Activated CD8-positive, alpha-beta T cell treated with anti-CD3 and anti-CD28 coated beads for 36 hours (primary cell): Measurements from ENCODE around the gene PARP1. TPM values are rescaled to one million over a fixed set of nuclear protein-coding genes. Genes with fewer than 3 reads are reported as not detected.

Experiments
- ATAC-seq: fragments of 200-7000 bp; cut with Tn5 transposase; one replicate; pipeline ENCODE4 v1.10.0; 2021; ENCODE audit warnings: mild to moderate bottlenecking, moderate library complexity
- CTCF ChIA-PET: fragments of 350-600 bp; sonication (Branson Sonifier 250); formaldehyde crosslinking; loops from one replicate; lab custom pipeline; 2021; ENCODE audit warnings: antibody characterized with exemption; lab: Charles Lee
- POLR2A ChIA-PET: fragments of 350-600 bp; sonication (Branson Sonifier 250); formaldehyde crosslinking; loops from one replicate; lab custom pipeline; 2021; ENCODE audit warnings: antibody characterized with exemption; lab: Charles Lee
- DNase-seq: peaks from one replicate; pipeline ENCODE4 v3.0.0-alpha.2; 2020
- H3K27ac Mint-ChIP-seq: one replicate; pipeline ENCODE4 v1.8.0; 2021; ENCODE audit warnings: mild to moderate bottlenecking, mixed read lengths
- H3K27me3 Mint-ChIP-seq: one replicate; pipeline ENCODE4 v1.8.0; 2021; ENCODE audit warnings: mixed read lengths
- H3K36me3 Mint-ChIP-seq: one replicate; pipeline ENCODE4 v1.8.0; 2021; ENCODE audit warnings: low read depth, mixed read lengths
- H3K4me1 Mint-ChIP-seq: one replicate; pipeline ENCODE4 v1.8.0; 2021; ENCODE audit warnings: low read depth, mixed read lengths
- H3K4me3 Mint-ChIP-seq: one replicate; pipeline ENCODE4 v1.8.0; 2021; ENCODE audit warnings: mild to moderate bottlenecking, moderate library complexity, mixed read lengths
- H3K9me3 Mint-ChIP-seq: one replicate; pipeline ENCODE4 v1.8.0; 2021; ENCODE audit warnings: mixed read lengths
- CTCF ChIP-seq: fragments of 200-600 bp; IDR thresholded peaks from one replicate; pipeline ENCODE4 v1.8.0; 2022; ENCODE audit warnings: antibody characterized with exemption, mild to moderate bottlenecking
- intact Hi-C: fragments of 100-400 bp; cut with micrococcal nuclease; formaldehyde crosslinking; loops from one replicate; pipeline ENCODE4 v1.10.0; 2022
- total RNA-seq, 2 experiments: library from RNA; stranded (reverse); gene quantifications; one replicate each; pipeline ENCODE4 v1.2.3, GENCODE V29; 2021

The PARP1 gene
- total RNA-seq, 2 experiments from 2014 or later: 203 to 206 TPM

- no peak for ATAC-seq
- POLR2A ChIA-PET: interaction anchor here (1.0 kb wide), 1 partner anchor 106 kb away, joined by 3 read pairs; no protein-coding TSS in a partner anchor
Observed at GRCh38 chr1:226350519-226350865, 57.4 kb downstream of the PARP1 start.

GRCh38 chr1:226349801-226350518 is 57.9 kb downstream of the PARP1 start:
- no peak overlapping the region for H3K27ac Mint-ChIP-seq

More at GRCh38 chr1:226350519-226350865, 57.4 kb downstream of the PARP1 start:
- no peak for TF ChIP-seq CTCF
- intact Hi-C loops: no loop called here
- Mint-ChIP-seq H3K4me3 (no peak overlapping the region), H3K9me3 (no peaks in the 10 kb centered on the region), H3K36me3 (no peaks in the 10 kb centered on the region), H3K27me3 (no peaks in the 10 kb centered on the region), H3K27ac (no peak overlapping the region), H3K4me1 (peaks cover 4% of the 10 kb centered on the region)
- CTCF ChIA-PET: interaction anchor here (1.4 kb wide), 1 partner anchor 225 kb away, joined by 3 read pairs; no protein-coding TSS in a partner anchor
- DNase-seq: no peak

GRCh38 chr1:226349081-226349480 is 58.8 kb downstream of the PARP1 start:
- H3K4me1 Mint-ChIP-seq: peaks cover 4% of the 10 kb centered on the region
- no peak for ATAC-seq

More at GRCh38 chr1:226349801-226350518, 57.9 kb downstream of the PARP1 start:
- ChIA-PET CTCF (no interaction called here), POLR2A (interaction anchor here (1.0 kb wide), 1 partner anchor 107 kb away, joined by 3 read pairs; no protein-coding TSS in a partner anchor)
- Mint-ChIP-seq H3K27me3 (no peaks in the 10 kb centered on the region), H3K9me3 (no peaks in the 10 kb centered on the region), H3K4me1 (peaks cover 4% of the 10 kb centered on the region), H3K4me3 (no peak overlapping the region), H3K36me3 (no peaks in the 10 kb centered on the region)
- intact Hi-C loops: no loop called here
- DNase-seq (peak; percentile 5), ATAC-seq (peak; percentile 24)
- TF ChIP-seq CTCF: no peak

GRCh38 chr1:226344441-226345259 is 63.2 kb downstream of the PARP1 start:
- ChIA-PET POLR2A (no interaction called here), CTCF (interaction anchor here (0.5 to 1.1 kb wide), 2 partner anchors 12 to 281 kb away, joined by 3 to 4 read pairs; no protein-coding TSS in a partner anchor)

More at GRCh38 chr1:226349081-226349480, 58.8 kb downstream of the PARP1 start:
- Mint-ChIP-seq H3K27ac (no peak overlapping the region), H3K9me3 (no peaks in the 10 kb centered on the region), H3K27me3 (no peaks in the 10 kb centered on the region), H3K4me3 (no peak overlapping the region), H3K36me3 (no peaks in the 10 kb centered on the region)
- no peak for DNase-seq
- POLR2A ChIA-PET: no interaction called here
- CTCF ChIA-PET: no interaction called here
- intact Hi-C loops: no loop called here
- TF ChIP-seq CTCF: no peak

More at GRCh38 chr1:226344441-226345259, 63.2 kb downstream of the PARP1 start:
- Mint-ChIP-seq H3K9me3 (peaks cover 5% of the 10 kb centered on the region), H3K4me1 (no peaks in the 10 kb centered on the region), H3K4me3 (no peak overlapping the region), H3K36me3 (peaks cover 3% of the 10 kb centered on the region), H3K27me3 (peaks cover 6% of the 10 kb centered on the region), H3K27ac (no peak overlapping the region)
- intact Hi-C loops: no loop called here
- ATAC-seq (no peak), DNase-seq (no peak)
- no peak for TF ChIP-seq CTCF
